ENCODE results near the gene C1orf159.

- no peak for TF ChIP-seq CTCF (IDR thresholded peaks at IDR 0.05)
- TF ChIP-seq POLR2A (IDR thresholded peaks at IDR 0.05): no peak
These were observed 41.2 kb downstream of the C1orf159 start for GRCh38 chr1:1074631-1075147.
